Panc1 (cell line): ENCODE measurements around the gene ARHGAP33. TPM values are rescaled to one million over a fixed set of nuclear protein-coding genes. Genes with fewer than 3 reads are reported as not detected.
A peak's percentile ranks its signal among the peaks of the same experiment; 100 is the strongest.

Source experiments
- ATAC-seq: fragments of 200-7000 bp; cut with Tn5 transposase; 2 replicates; pipeline ENCODE4 v1.9.1; 2020; ENCODE audit warnings: mild to moderate bottlenecking, moderate library complexity
- BruUV-seq: library from RNA; stranded (reverse); fragments of 400-500 nt; replicated peaks from 2 replicates; lab custom pipeline; 2021; lab: Mats Ljungman, UMichigan
- CTCF ChIA-PET: fragments of 300-600 bp; sonication (Branson Sonifier 250); formaldehyde crosslinking; loops from one replicate; lab custom pipeline; 2022; ENCODE audit warnings: antibody characterized with exemption; lab: Charles Lee
- POLR2A ChIA-PET: fragments of 300-600 bp; sonication (Branson Sonifier 250); formaldehyde crosslinking; loops from one replicate; lab custom pipeline; 2022; ENCODE audit warnings: antibody characterized with exemption; lab: Charles Lee
- DNase-seq: peaks from one replicate; pipeline ENCODE4 v3.0.0-alpha.2; 2010; ENCODE audit warnings: low read depth, low spot score
- H3K27ac ChIP-seq: 2 replicates; pipeline ENCODE4 v1.5.1; 2011; ENCODE audit warnings: mild to moderate bottlenecking, low read length, inconsistent platforms
- H3K27me3 ChIP-seq: fragments of 200-500 bp; sonication (Bioruptor generic); 2 replicates; pipeline ENCODE4 v1.6.0; 2014; ENCODE audit warnings: low read length, inconsistent platforms; ENCODE audit not compliant: control insufficient read depth, insufficient read depth
- H3K36me3 ChIP-seq: fragments of 200-500 bp; sonication (Bioruptor generic); 2 replicates; pipeline ENCODE4 v1.5.1; 2014; ENCODE audit warnings: inconsistent platforms, mild to moderate bottlenecking, low read length, moderate library complexity; ENCODE audit not compliant: control insufficient read depth, insufficient read depth
- H3K4me1 ChIP-seq: 2 replicates; pipeline ENCODE4 v1.5.1; 2011; ENCODE audit warnings: inconsistent platforms, mild to moderate bottlenecking, low read length, moderate library complexity; ENCODE audit not compliant: control insufficient read depth, insufficient read depth
- H3K4me3 ChIP-seq, 2 experiments: 2 replicates each; pipeline ENCODE4 v1.5.1; 2011 to 2012; ENCODE audit warnings: low read depth in 2 of 2, low read length in 2 of 2, mild to moderate bottlenecking in 2 of 2, inconsistent platforms in 1 of 2, moderate library complexity in 1 of 2
- H3K9me3 ChIP-seq: fragments of 200-500 bp; sonication (Bioruptor generic); 2 replicates; pipeline ENCODE4 v1.5.1; 2014; ENCODE audit warnings: low read depth, mild to moderate bottlenecking, inconsistent platforms, low read length, moderate library complexity; ENCODE audit not compliant: control insufficient read depth, insufficient read depth
- POLR2AphosphoS5 ChIP-seq: IDR thresholded peaks from 2 replicates; pipeline ENCODE4 v1.6.1; 2012; ENCODE audit warnings: mild to moderate bottlenecking, low read depth, low read length, moderate library complexity
- SIN3A ChIP-seq: IDR thresholded peaks from 2 replicates; pipeline ENCODE4 v1.6.1; 2012; ENCODE audit warnings: low read depth, mild to moderate bottlenecking, low read length, moderate library complexity, borderline replicate concordance; ENCODE audit not compliant: insufficient read depth
- TCF7L2 ChIP-seq: IDR thresholded peaks from 2 replicates; pipeline ENCODE4 v1.6.1; 2011; ENCODE audit warnings: mild to moderate bottlenecking, low read depth, low read length, inconsistent platforms
- in situ Hi-C: cut with HindIII; loops from 2 replicates; pipeline ENCODE4 v1.10.0; 2016; ENCODE audit warnings: low sequenced_read_pairs, low pct_unique_long_range_greater_than_20kb
- intact Hi-C: fragments of 100-400 bp; cut with micrococcal nuclease; formaldehyde crosslinking; loops from one replicate; pipeline ENCODE4 v1.10.0; 2022; ENCODE audit not compliant: unreplicated experiment
- total RNA-seq: library from RNA; stranded (reverse); gene quantifications from one replicate; pipeline ENCODE4 v1.2.1, GENCODE V29; 2021; ENCODE audit not compliant: unreplicated experiment
- TF ChIP-seq, protein P1 (sequence below): fragments of 450-650 bp; IDR thresholded peaks from 2 replicates; pipeline ENCODE4 v1.5.1; 2017; ENCODE audit warnings: mild to moderate bottlenecking
- TF ChIP-seq, protein P2 (sequence below), 2 experiments: IDR thresholded peaks; 2 replicates each; pipeline ENCODE4 v1.6.1; 2011 to 2012; ENCODE audit warnings: low read depth in 2 of 2, control low read depth in 1 of 2, low read length in 1 of 2, mild to moderate bottlenecking in 1 of 2, moderate library complexity in 1 of 2; ENCODE audit not compliant: insufficient read depth in 1 of 2

Gene ARHGAP33
- total RNA-seq, 1 experiment from 2014 or later: 35.8 TPM

DNA sequence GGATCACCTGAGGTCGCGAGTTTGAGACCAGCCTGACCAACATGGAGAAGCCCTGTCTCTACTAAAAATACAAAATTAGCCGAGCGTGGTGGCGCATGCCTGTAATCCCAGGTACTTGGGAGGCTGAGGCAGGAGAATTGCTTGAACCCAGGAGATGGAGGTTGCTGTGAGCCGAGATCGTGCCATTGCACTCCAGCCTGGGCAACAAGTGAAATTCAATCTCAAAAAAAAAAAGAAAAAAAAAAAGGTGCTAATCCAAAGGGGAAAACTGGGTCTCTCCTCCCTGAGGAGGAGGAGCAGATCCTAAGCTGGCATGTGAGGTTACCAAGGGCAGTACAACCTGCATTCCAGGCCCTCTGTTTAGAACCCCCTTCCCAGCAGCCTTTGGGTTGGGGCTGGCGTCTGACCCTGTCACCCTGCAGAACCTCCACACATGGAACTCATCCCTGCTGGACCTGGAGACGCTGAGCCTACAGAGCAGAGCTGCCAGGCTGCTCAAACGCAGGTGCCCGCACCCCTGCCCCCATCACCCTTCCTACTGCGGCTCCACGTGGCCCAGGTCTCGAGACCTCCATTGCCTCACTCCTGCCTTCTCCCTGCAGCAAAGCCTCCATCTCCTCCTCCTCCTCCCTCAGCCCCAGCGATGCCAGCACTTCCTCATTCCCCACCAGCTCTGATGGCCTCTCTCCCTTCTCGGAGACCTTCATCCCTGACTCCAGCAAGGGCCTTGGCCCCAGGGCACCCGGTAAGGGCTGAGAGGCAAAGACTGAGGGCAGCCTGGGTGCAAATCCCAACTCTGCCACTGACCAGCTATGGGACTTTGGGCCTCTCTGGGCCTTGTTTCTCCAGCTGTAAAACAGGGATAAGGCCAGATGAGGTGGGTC is 10.7 kb upstream of the ARHGAP33 start:
- TSS peak; percentile 64 for BruUV-seq
- H3K27me3 ChIP-seq: no peaks in the 10 kb centered on the region
- TF ChIP-seq, protein P1, sequence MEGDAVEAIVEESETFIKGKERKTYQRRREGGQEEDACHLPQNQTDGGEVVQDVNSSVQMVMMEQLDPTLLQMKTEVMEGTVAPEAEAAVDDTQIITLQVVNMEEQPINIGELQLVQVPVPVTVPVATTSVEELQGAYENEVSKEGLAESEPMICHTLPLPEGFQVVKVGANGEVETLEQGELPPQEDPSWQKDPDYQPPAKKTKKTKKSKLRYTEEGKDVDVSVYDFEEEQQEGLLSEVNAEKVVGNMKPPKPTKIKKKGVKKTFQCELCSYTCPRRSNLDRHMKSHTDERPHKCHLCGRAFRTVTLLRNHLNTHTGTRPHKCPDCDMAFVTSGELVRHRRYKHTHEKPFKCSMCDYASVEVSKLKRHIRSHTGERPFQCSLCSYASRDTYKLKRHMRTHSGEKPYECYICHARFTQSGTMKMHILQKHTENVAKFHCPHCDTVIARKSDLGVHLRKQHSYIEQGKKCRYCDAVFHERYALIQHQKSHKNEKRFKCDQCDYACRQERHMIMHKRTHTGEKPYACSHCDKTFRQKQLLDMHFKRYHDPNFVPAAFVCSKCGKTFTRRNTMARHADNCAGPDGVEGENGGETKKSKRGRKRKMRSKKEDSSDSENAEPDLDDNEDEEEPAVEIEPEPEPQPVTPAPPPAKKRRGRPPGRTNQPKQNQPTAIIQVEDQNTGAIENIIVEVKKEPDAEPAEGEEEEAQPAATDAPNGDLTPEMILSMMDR: no peak
- TF ChIP-seq TCF7L2 (no peak), POLR2AphosphoS5 (no peak), SIN3A (no peak)
- TF ChIP-seq, protein P2, sequence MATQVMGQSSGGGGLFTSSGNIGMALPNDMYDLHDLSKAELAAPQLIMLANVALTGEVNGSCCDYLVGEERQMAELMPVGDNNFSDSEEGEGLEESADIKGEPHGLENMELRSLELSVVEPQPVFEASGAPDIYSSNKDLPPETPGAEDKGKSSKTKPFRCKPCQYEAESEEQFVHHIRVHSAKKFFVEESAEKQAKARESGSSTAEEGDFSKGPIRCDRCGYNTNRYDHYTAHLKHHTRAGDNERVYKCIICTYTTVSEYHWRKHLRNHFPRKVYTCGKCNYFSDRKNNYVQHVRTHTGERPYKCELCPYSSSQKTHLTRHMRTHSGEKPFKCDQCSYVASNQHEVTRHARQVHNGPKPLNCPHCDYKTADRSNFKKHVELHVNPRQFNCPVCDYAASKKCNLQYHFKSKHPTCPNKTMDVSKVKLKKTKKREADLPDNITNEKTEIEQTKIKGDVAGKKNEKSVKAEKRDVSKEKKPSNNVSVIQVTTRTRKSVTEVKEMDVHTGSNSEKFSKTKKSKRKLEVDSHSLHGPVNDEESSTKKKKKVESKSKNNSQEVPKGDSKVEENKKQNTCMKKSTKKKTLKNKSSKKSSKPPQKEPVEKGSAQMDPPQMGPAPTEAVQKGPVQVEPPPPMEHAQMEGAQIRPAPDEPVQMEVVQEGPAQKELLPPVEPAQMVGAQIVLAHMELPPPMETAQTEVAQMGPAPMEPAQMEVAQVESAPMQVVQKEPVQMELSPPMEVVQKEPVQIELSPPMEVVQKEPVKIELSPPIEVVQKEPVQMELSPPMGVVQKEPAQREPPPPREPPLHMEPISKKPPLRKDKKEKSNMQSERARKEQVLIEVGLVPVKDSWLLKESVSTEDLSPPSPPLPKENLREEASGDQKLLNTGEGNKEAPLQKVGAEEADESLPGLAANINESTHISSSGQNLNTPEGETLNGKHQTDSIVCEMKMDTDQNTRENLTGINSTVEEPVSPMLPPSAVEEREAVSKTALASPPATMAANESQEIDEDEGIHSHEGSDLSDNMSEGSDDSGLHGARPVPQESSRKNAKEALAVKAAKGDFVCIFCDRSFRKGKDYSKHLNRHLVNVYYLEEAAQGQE (IDR thresholded peaks at IDR 0.05; ENCODE audit: insufficient read depth in 1 of 2, low read depth in 2 of 2, low read length in 1 of 2): no peak
- no peak overlapping the region for H3K27ac ChIP-seq
- no peak for ATAC-seq
- peaks cover under 1% of the 10 kb centered on the region; the same call in 1 of the 2 replicates for H3K4me1 ChIP-seq
- in situ Hi-C loops: no loop called here
- intact Hi-C loops: no loop called here
- no peaks in the 10 kb centered on the region for H3K9me3 ChIP-seq
- H3K36me3 ChIP-seq: no peaks in the 10 kb centered on the region
- no peak for DNase-seq
- ChIA-PET POLR2A (no interaction called here), CTCF (no interaction called here)
- no peak overlapping the region for H3K4me3 ChIP-seq

DNA sequence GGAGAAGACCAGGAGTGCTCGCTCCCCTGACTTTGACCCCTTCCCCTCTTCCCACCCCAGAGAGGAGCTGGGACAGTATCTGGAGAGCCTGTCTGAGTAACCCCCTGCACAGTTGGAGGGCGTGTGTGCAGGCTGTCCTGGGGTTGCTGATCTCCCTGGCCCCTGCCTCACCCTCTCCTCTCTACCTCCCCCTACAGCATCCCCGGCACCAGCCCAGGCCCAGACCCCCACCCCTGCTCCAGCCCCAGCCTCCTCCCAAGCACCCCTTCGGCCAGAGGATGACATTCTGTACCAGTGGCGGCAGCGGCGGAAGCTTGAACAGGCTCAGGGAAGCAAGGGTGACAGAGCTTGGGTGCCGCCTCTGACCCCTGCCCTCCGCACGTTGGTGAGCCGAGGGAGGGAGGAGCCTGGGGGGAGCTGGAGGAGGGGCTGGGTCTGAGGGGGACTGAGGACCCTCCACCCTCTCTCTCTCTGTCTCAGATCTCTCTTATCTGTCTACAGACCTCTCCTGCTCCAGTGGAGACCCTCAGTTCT is 8.7 kb upstream of the ARHGAP33 start:
- intact Hi-C loops: no loop called here
- no peak overlapping the region for H3K27ac ChIP-seq
- peak; percentile 18; the same call in 1 of the 2 replicates for ATAC-seq
- H3K36me3 ChIP-seq: no peaks in the 10 kb centered on the region
- DNase-seq: no peak
- TF ChIP-seq, protein P2 (IDR thresholded peaks at IDR 0.05; ENCODE audit: insufficient read depth in 1 of 2, low read depth in 2 of 2, low read length in 1 of 2): no peak
- TF ChIP-seq SIN3A (no peak), TCF7L2 (no peak), POLR2AphosphoS5 (no peak)
- TF ChIP-seq, protein P1: no peak
- H3K9me3 ChIP-seq: no peaks in the 10 kb centered on the region
- no TSS peak for BruUV-seq
- H3K27me3 ChIP-seq: no peaks in the 10 kb centered on the region
- ChIA-PET CTCF (no interaction called here), POLR2A (no interaction called here)
- in situ Hi-C loops: no loop called here
- no peaks in the 10 kb centered on the region for H3K4me1 ChIP-seq
- no peak overlapping the region for H3K4me3 ChIP-seq
